BLaER1 (cell line): Measurements from ENCODE around the gene NAALADL2.

Source experiments
- H3K27ac ChIP-seq: shearing (Covaris generic); formaldehyde crosslinking; 2 replicates; pipeline ENCODE4 v1.8.1; 2022
- H3K27me3 ChIP-seq: shearing (Covaris generic); formaldehyde crosslinking; 2 replicates; pipeline ENCODE4 v1.8.1; 2022
- H3K36me3 ChIP-seq: shearing (Covaris generic); formaldehyde crosslinking; 2 replicates; pipeline ENCODE4 v1.8.1; 2022
- H3K4me1 ChIP-seq: shearing (Covaris generic); formaldehyde crosslinking; 2 replicates; pipeline ENCODE4 v1.8.1; 2022
- H3K4me2 ChIP-seq: shearing (Covaris generic); formaldehyde crosslinking; 2 replicates; pipeline ENCODE4 v1.8.1; 2022
- H3K4me3 ChIP-seq: shearing (Covaris generic); formaldehyde crosslinking; 2 replicates; pipeline ENCODE4 v1.8.1; 2022
- H3K9ac ChIP-seq: shearing (Covaris generic); formaldehyde crosslinking; 2 replicates; pipeline ENCODE4 v1.8.1; 2022
- H3K9me3 ChIP-seq: shearing (Covaris generic); formaldehyde crosslinking; 2 replicates; pipeline ENCODE4 v1.8.1; 2022
- H4K20me1 ChIP-seq: shearing (Covaris generic); formaldehyde crosslinking; 2 replicates; pipeline ENCODE4 v1.8.1; 2022
- Cebpa-rat ChIP-seq: shearing (Covaris generic); IDR thresholded peaks from 2 replicates; pipeline ENCODE4 v1.8.1; 2022

NAALADL2 gene

GRCh38 chr3:175580318-175580717, 721.2 kb downstream of the NAALADL2 start:
- TF ChIP-seq Cebpa-rat, result no peak
- no peaks in the 10 kb centered on the region for H3K27me3 ChIP-seq
- H3K36me3 ChIP-seq, result no peaks in the 10 kb centered on the region
- H3K4me1 ChIP-seq, result no peaks in the 10 kb centered on the region
- H4K20me1 ChIP-seq, result no peaks in the 10 kb centered on the region
- no peak overlapping the region for H3K4me2 ChIP-seq
- no peak overlapping the region for H3K4me3 ChIP-seq
- H3K9me3 ChIP-seq, result peaks cover 4% of the 10 kb centered on the region; the same call in 1 of the 2 replicates
- no peak overlapping the region for H3K27ac ChIP-seq
- no peak overlapping the region for H3K9ac ChIP-seq

- Histone ChIP-seq H3K27me3 (no peaks in the 10 kb centered on the region), H3K4me1 (no peaks in the 10 kb centered on the region), H3K27ac (no peak overlapping the region), H3K9ac (no peak overlapping the region), H3K9me3 (0 out of 2 replicates have a peak, but pooled peaks cover 8% of the 10 kb centered on the region), H3K36me3 (no peaks in the 10 kb centered on the region), H3K4me2 (no peak overlapping the region), H3K4me3 (no peak overlapping the region), H4K20me1 (no peaks in the 10 kb centered on the region)
- TF ChIP-seq Cebpa-rat, result no peak
Measured at GRCh38 chr3:175585898-175586297, 726.8 kb downstream of the NAALADL2 start.

- Histone ChIP-seq H3K4me3 (no peak overlapping the region), H3K27ac (no peak overlapping the region), H3K9me3 (peaks cover 27% of the 10 kb centered on the region), H4K20me1 (no peaks in the 10 kb centered on the region), H3K4me2 (no peak overlapping the region), H3K4me1 (no peaks in the 10 kb centered on the region), H3K27me3 (no peaks in the 10 kb centered on the region), H3K36me3 (no peaks in the 10 kb centered on the region), H3K9ac (no peak overlapping the region)
- no peak for TF ChIP-seq Cebpa-rat
Measured at GRCh38 chr3:175590745-175591144, 731.6 kb downstream of the NAALADL2 start.

- no peak overlapping the region for H3K4me2 ChIP-seq
- no peaks in the 10 kb centered on the region for H3K4me1 ChIP-seq
- peaks cover 27% of the 10 kb centered on the region for H3K9me3 ChIP-seq
- TF ChIP-seq Cebpa-rat, result no peak
- H3K4me3 ChIP-seq, result no peak overlapping the region
- H3K27ac ChIP-seq, result no peak overlapping the region
- no peaks in the 10 kb centered on the region for H4K20me1 ChIP-seq
- no peak overlapping the region for H3K9ac ChIP-seq
- no peaks in the 10 kb centered on the region for H3K27me3 ChIP-seq
- H3K36me3 ChIP-seq, result no peaks in the 10 kb centered on the region
Measured at GRCh38 chr3:175591375-175591774, 732.2 kb downstream of the NAALADL2 start.

- H3K9me3 ChIP-seq, result peaks cover 25% of the 10 kb centered on the region
- H3K27ac ChIP-seq, result no peak overlapping the region
- no peaks in the 10 kb centered on the region for H3K27me3 ChIP-seq
- no peak overlapping the region for H3K4me3 ChIP-seq
- no peaks in the 10 kb centered on the region for H4K20me1 ChIP-seq
- no peak overlapping the region for H3K4me2 ChIP-seq
- no peaks in the 10 kb centered on the region for H3K36me3 ChIP-seq
- H3K9ac ChIP-seq, result no peak overlapping the region
- no peaks in the 10 kb centered on the region for H3K4me1 ChIP-seq
- no peak for TF ChIP-seq Cebpa-rat
Measured at GRCh38 chr3:175593331-175593730, 734.2 kb downstream of the NAALADL2 start.

GRCh38 chr3:175598740-175599139, 739.6 kb downstream of the NAALADL2 start:
- Histone ChIP-seq H3K4me3 (no peak overlapping the region), H3K9me3 (peaks cover 15% of the 10 kb centered on the region), H3K27ac (no peak overlapping the region), H3K4me2 (no peak overlapping the region), H3K27me3 (no peaks in the 10 kb centered on the region), H4K20me1 (no peaks in the 10 kb centered on the region), H3K4me1 (no peaks in the 10 kb centered on the region; the same call in 1 of the 2 replicates), H3K36me3 (no peaks in the 10 kb centered on the region), H3K9ac (no peak overlapping the region)
- TF ChIP-seq Cebpa-rat, result no peak

- Histone ChIP-seq H3K27ac (no peak overlapping the region), H3K27me3 (no peaks in the 10 kb centered on the region), H3K36me3 (no peaks in the 10 kb centered on the region), H3K9me3 (no peaks in the 10 kb centered on the region), H3K4me2 (no peak overlapping the region), H3K9ac (no peak overlapping the region), H3K4me1 (no peaks in the 10 kb centered on the region; the same call in 1 of the 2 replicates), H3K4me3 (no peak overlapping the region), H4K20me1 (no peaks in the 10 kb centered on the region)
- TF ChIP-seq Cebpa-rat, result no peak
Measured at GRCh38 chr3:175601521-175601920, 742.4 kb downstream of the NAALADL2 start.

GRCh38 chr3:175605851-175606250, 746.7 kb downstream of the NAALADL2 start:
- Histone ChIP-seq H3K9ac (no peak overlapping the region), H4K20me1 (no peaks in the 10 kb centered on the region), H3K9me3 (no peaks in the 10 kb centered on the region), H3K27me3 (no peaks in the 10 kb centered on the region), H3K36me3 (no peaks in the 10 kb centered on the region), H3K27ac (no peak overlapping the region), H3K4me2 (no peak overlapping the region), H3K4me1 (no peaks in the 10 kb centered on the region; the same call in 1 of the 2 replicates), H3K4me3 (no peak overlapping the region)
- TF ChIP-seq Cebpa-rat, result no peak

- H3K27me3 ChIP-seq, result no peaks in the 10 kb centered on the region
- no peak overlapping the region for H3K27ac ChIP-seq
- H4K20me1 ChIP-seq, result no peaks in the 10 kb centered on the region
- H3K9me3 ChIP-seq, result no peaks in the 10 kb centered on the region
- H3K36me3 ChIP-seq, result no peaks in the 10 kb centered on the region
- H3K9ac ChIP-seq, result no peak overlapping the region
- no peaks in the 10 kb centered on the region; the same call in 1 of the 2 replicates for H3K4me1 ChIP-seq
- no peak overlapping the region for H3K4me2 ChIP-seq
- no peak overlapping the region for H3K4me3 ChIP-seq
- TF ChIP-seq Cebpa-rat, result no peak
Measured at GRCh38 chr3:175606650-175607318, 747.6 kb downstream of the NAALADL2 start.

GRCh38 chr3:175608356-175608755, 749.2 kb downstream of the NAALADL2 start:
- Histone ChIP-seq H3K36me3 (no peaks in the 10 kb centered on the region), H3K4me1 (no peaks in the 10 kb centered on the region; the same call in 1 of the 2 replicates), H3K9me3 (no peaks in the 10 kb centered on the region), H4K20me1 (no peaks in the 10 kb centered on the region), H3K4me2 (no peak overlapping the region), H3K4me3 (no peak overlapping the region), H3K27me3 (no peaks in the 10 kb centered on the region), H3K27ac (no peak overlapping the region), H3K9ac (no peak overlapping the region)
- no peak for TF ChIP-seq Cebpa-rat
